HepG2 (cell line): ENCODE data around the gene TECRL. TPM values are rescaled to one million over a fixed set of nuclear protein-coding genes. Genes with fewer than 3 reads are reported as not detected.

Source experiments
- ATAC-seq: fragments of 200-7000 bp; cut with Tn5 transposase; 3 replicates; pipeline ENCODE4 v1.9.1; 2020; ENCODE audit warnings: mild to moderate bottlenecking, moderate library complexity
- BruUV-seq: library from RNA; stranded (reverse); fragments of 400-500 nt; replicated peaks from 2 replicates; lab custom pipeline; 2021; lab: Mats Ljungman, UMichigan
- CTCF ChIA-PET: fragments of 300-600 bp; formaldehyde crosslinking; extraction: SDS; loops from one replicate; lab custom pipeline; 2021; ENCODE audit warnings: low total read pairs, inconsistent platforms, low intra/inter-chr PET ratio; lab: Yijun Ruan, JAX
- POLR2A ChIA-PET: fragments of 350-600 bp; sonication (Branson Sonifier 250); formaldehyde crosslinking; loops from one replicate; lab custom pipeline; 2020; ENCODE audit warnings: antibody characterized with exemption, inconsistent platforms; lab: Yijun Ruan, JAX
- DNase-seq: peaks from one replicate; pipeline ENCODE4 v3.0.0-alpha.2; 2015; ENCODE audit warnings: low spot score
- FAIRE-seq: peaks from 3 replicates; lab custom pipeline; 2011; peaks lifted over from hg19 to GRCh38; lab: Jason Lieb, UNC
- H2AFZ ChIP-seq: one replicate; pipeline ENCODE4 v1.6.1; 2011; ENCODE audit warnings: low read length, inconsistent platforms
- H3K27ac ChIP-seq: fragments of 300-600 bp; 3 replicates; pipeline ENCODE4 v1.8.0; 2011; ENCODE audit warnings: mixed run types, mild to moderate bottlenecking, mixed read lengths, low read length, inconsistent platforms; ENCODE audit not compliant: insufficient read depth; ENCODE audit errors: extremely low read length
- H3K27me3 ChIP-seq, 2 experiments: fragments of 200-600 bp in 1 of 2; 2 replicates in 1 of 2; 3 replicates in 1 of 2; pipeline versions ENCODE4 v1.6.0 to v1.8.0; 2011; ENCODE audit warnings: low read length in 2 of 2, mild to moderate bottlenecking in 2 of 2, moderate library complexity in 2 of 2, inconsistent platforms in 1 of 2; ENCODE audit not compliant: insufficient read depth in 2 of 2, control insufficient read depth in 1 of 2
- H3K36me3 ChIP-seq, 2 experiments: fragments of 200-600 bp in 1 of 2; replicated peaks in 1 of 2; 2 replicates in 1 of 2; 3 replicates in 1 of 2; pipeline versions ENCODE4 v1.5.1 to v1.8.0; 2011; ENCODE audit warnings: low read length in 2 of 2, inconsistent platforms in 1 of 2; ENCODE audit not compliant: insufficient read depth in 2 of 2, control insufficient read depth in 1 of 2
- H3K4me1 ChIP-seq: 2 replicates; pipeline ENCODE4 v1.5.1; 2012; ENCODE audit warnings: low read length, inconsistent platforms; ENCODE audit not compliant: insufficient read depth
- H3K4me2 ChIP-seq: 2 replicates; pipeline ENCODE4 v1.6.0; 2011; ENCODE audit warnings: low read depth, low read length, inconsistent platforms
- H3K4me3 ChIP-seq, 3 experiments: fragments of 200-600 bp in 1 of 3; sonication (generic), shearing (Covaris generic) in 1 of 3; replicated peaks in 1 of 3; 2 replicates each; pipeline ENCODE4 v1.5.1; 2011 to 2016; ENCODE audit warnings: low read length in 3 of 3, inconsistent platforms in 2 of 3, low read depth in 2 of 3, mild to moderate bottlenecking in 2 of 3, control low read depth in 1 of 3, mixed read lengths in 1 of 3; ENCODE audit not compliant: insufficient read depth in 1 of 3
- H3K79me2 ChIP-seq: one replicate; pipeline ENCODE4 v1.6.1; 2011; ENCODE audit warnings: low read length, inconsistent platforms; ENCODE audit not compliant: insufficient read depth
- H3K9ac ChIP-seq: 2 replicates; pipeline ENCODE4 v1.6.0; 2011; ENCODE audit warnings: mild to moderate bottlenecking, low read depth, low read length, inconsistent platforms; ENCODE audit not compliant: insufficient read depth
- H3K9me3 ChIP-seq: 2 replicates; pipeline ENCODE4 v1.5.1; 2012; ENCODE audit warnings: mild to moderate bottlenecking, low read length
- H4K20me1 ChIP-seq: 2 replicates; pipeline ENCODE4 v1.6.0; 2011; ENCODE audit warnings: inconsistent platforms, mild to moderate bottlenecking, low read length, moderate library complexity; ENCODE audit not compliant: insufficient read depth
- BCL6 ChIP-seq: IDR thresholded peaks from 2 replicates; pipeline ENCODE4 v1.6.1; 2016; ENCODE audit warnings: missing genetic modification reagents, missing compliant biosample characterization
- SALL1 ChIP-seq: sonication (generic); formaldehyde crosslinking; IDR thresholded peaks from 2 replicates; pipeline ENCODE4 v1.8.0; 2022; ENCODE audit warnings: mild to moderate bottlenecking, missing genetic modification reagents
- ZMYM2 ChIP-seq: sonication (generic); formaldehyde crosslinking; IDR thresholded peaks from 2 replicates; pipeline ENCODE4 v1.8.0; 2022; ENCODE audit warnings: mild to moderate bottlenecking, missing genetic modification reagents
- ZNF589 ChIP-seq: sonication (generic); formaldehyde crosslinking; conservative IDR thresholded peaks from 2 replicates; pipeline ENCODE4 v1.8.0; 2022; ENCODE audit warnings: mild to moderate bottlenecking, moderate library complexity, missing genetic modification reagents
- ZNF761 ChIP-seq: sonication (generic); formaldehyde crosslinking; conservative IDR thresholded peaks from 2 replicates; pipeline ENCODE4 v1.4.0; 2020; ENCODE audit warnings: mild to moderate bottlenecking, missing genetic modification reagents
- WGBS: methylation state at CpG from one replicate; pipeline ENCODE4 v1.1.6; 2017; ENCODE audit warnings: low lambda C conversion rate; 5-methylcytosine and 5-hydroxymethylcytosine counted together
- in situ Hi-C: cut with HindIII; loops from 2 replicates; pipeline ENCODE4 v1.10.0; 2017; ENCODE audit warnings: low pct_unique_long_range_greater_than_20kb; ENCODE audit not compliant: extremely low pct_ligation_motif_present
- intact Hi-C: fragments of 100-400 bp; cut with micrococcal nuclease; formaldehyde crosslinking; loops from one replicate; pipeline ENCODE4 v1.10.0; 2022; ENCODE audit not compliant: unreplicated experiment
- polyA plus RNA-seq, 8 experiments: library from polyadenylated mRNA; depleted of rRNA in 3 of 8; stranded (reverse) in 7 of 8; unstranded in 1 of 8; fragments of >200 nt; fragmentation: Illumina TruSeq in 4 of 8; extraction: Trizol in 4 of 8; gene quantifications; 2 replicates each; pipeline versions ENCODE4 v1.2.1 to v1.2.3, GENCODE V29; 2011 to 2016; ENCODE audit warnings: low read depth in 4 of 8, missing spikeins in 1 of 8, mixed read lengths in 1 of 8; ENCODE audit not compliant: insufficient read depth in 1 of 8
- total RNA-seq, 5 experiments: library from RNA; depleted of rRNA; stranded (reverse); fragments of >200 nt; fragmentation: Illumina TruSeq; extraction: Trizol; gene quantifications; 2 replicates each; pipeline ENCODE4 v1.2.3, GENCODE V29; 2016; ENCODE audit warnings: low read depth in 1 of 5
- TF ChIP-seq, protein P1 (sequence below): IDR thresholded peaks from 2 replicates; pipeline ENCODE4 v1.6.1; 2016; ENCODE audit warnings: low read depth, missing genetic modification reagents, missing compliant biosample characterization

TECRL gene
- total and polyA plus RNA-seq, 2 of the 13 experiments (the other 11 are each of a cell fraction or from before 2014, with no cell fraction given) = not detected

DNA sequence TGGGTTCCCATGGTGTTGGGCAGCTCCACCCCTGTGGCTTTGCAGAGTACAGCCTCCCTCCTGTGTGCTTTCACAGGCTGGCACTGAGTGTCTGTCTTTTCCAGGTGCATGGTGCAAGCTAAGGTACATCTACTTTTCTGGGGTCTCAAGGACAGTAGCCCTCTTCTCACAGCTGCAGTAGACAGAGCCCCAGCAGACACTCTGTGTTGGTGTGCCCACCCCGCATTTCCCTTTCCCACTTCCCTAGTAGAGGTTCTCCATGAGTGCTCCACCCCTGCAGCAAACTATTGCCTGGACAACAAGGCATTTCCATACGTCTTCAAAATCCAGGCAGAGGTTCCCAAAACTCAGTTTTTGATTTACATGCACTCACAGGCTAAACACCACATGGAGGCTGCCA, 143.0 kb downstream of the TECRL start:
- H3K4me2 ChIP-seq = no peak overlapping the region
- POLR2A ChIA-PET = no interaction called here
- WGBS = 25% methylated on average over 2 of the region's 2 CpGs
- H3K36me3 ChIP-seq = no peaks in the 10 kb centered on the region
- in situ Hi-C loops (no loop called here), intact Hi-C loops (no loop called here)
- no TSS peak for BruUV-seq
- H3K79me2 ChIP-seq = no peaks in the 10 kb centered on the region
- H3K27me3 ChIP-seq = no peaks in the 10 kb centered on the region
- H3K4me1 ChIP-seq = no peaks in the 10 kb centered on the region
- no peak overlapping the region for H2AFZ ChIP-seq
- no peaks in the 10 kb centered on the region; the same call in 1 of the 2 replicates for H3K9me3 ChIP-seq
- CTCF ChIA-PET = no interaction called here
- TF ChIP-seq ZNF589 (CRISPR knock-in tag) = no peak
- TF ChIP-seq ZNF761 (CRISPR knock-in tag) = no peak
- TF ChIP-seq SALL1 (CRISPR knock-in tag) = no peak
- H3K27ac ChIP-seq = no peak overlapping the region
- H4K20me1 ChIP-seq = no peaks in the 10 kb centered on the region
- no peak for ATAC-seq
- H3K4me3 ChIP-seq = no peak overlapping the region
- no peak for DNase-seq
- no peak overlapping the region for H3K9ac ChIP-seq
- FAIRE-seq = no peak

DNA sequence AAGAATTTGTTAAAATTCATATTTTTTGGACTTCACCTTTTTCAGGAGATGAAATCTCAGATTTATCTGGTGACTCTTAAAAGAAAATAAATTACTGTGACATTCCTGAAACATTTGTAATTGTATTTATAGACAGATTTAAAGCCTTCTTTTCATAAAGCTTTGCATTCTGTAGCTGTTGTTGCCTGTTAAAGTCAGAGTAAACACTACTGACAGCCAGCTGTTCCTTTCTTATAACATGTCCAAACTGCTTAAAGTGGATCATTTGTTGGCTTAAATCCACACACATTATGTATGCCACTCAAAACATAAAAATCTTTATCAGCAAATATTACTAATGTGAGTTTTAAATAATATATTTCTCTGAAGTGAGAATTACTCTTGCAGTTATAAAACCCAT, 157.5 kb downstream of the TECRL start:
- BruUV-seq = no TSS peak
- Histone ChIP-seq H3K27me3 (no peaks in the 10 kb centered on the region), H3K27ac (no peak overlapping the region), H3K4me1 (no peaks in the 10 kb centered on the region), H2AFZ (no peak overlapping the region), H3K9ac (no peak overlapping the region), H3K9me3 (0 out of 2 replicates have a peak, but pooled peaks cover 7% of the 10 kb centered on the region), H4K20me1 (no peaks in the 10 kb centered on the region), H3K4me2 (no peak overlapping the region), H3K79me2 (no peaks in the 10 kb centered on the region), H3K36me3 (no peaks in the 10 kb centered on the region), H3K4me3 (no peak overlapping the region)
- POLR2A ChIA-PET = no interaction called here
- ATAC-seq (no peak), DNase-seq (no peak), FAIRE-seq (no peak)
- CTCF ChIA-PET = no interaction called here
- intact Hi-C loops (no loop called here), in situ Hi-C loops (no loop called here)
- no peak for TF ChIP-seq BCL6 (CRISPR knock-in tag)
- no peak for TF ChIP-seq ZMYM2
- TF ChIP-seq, protein P1, sequence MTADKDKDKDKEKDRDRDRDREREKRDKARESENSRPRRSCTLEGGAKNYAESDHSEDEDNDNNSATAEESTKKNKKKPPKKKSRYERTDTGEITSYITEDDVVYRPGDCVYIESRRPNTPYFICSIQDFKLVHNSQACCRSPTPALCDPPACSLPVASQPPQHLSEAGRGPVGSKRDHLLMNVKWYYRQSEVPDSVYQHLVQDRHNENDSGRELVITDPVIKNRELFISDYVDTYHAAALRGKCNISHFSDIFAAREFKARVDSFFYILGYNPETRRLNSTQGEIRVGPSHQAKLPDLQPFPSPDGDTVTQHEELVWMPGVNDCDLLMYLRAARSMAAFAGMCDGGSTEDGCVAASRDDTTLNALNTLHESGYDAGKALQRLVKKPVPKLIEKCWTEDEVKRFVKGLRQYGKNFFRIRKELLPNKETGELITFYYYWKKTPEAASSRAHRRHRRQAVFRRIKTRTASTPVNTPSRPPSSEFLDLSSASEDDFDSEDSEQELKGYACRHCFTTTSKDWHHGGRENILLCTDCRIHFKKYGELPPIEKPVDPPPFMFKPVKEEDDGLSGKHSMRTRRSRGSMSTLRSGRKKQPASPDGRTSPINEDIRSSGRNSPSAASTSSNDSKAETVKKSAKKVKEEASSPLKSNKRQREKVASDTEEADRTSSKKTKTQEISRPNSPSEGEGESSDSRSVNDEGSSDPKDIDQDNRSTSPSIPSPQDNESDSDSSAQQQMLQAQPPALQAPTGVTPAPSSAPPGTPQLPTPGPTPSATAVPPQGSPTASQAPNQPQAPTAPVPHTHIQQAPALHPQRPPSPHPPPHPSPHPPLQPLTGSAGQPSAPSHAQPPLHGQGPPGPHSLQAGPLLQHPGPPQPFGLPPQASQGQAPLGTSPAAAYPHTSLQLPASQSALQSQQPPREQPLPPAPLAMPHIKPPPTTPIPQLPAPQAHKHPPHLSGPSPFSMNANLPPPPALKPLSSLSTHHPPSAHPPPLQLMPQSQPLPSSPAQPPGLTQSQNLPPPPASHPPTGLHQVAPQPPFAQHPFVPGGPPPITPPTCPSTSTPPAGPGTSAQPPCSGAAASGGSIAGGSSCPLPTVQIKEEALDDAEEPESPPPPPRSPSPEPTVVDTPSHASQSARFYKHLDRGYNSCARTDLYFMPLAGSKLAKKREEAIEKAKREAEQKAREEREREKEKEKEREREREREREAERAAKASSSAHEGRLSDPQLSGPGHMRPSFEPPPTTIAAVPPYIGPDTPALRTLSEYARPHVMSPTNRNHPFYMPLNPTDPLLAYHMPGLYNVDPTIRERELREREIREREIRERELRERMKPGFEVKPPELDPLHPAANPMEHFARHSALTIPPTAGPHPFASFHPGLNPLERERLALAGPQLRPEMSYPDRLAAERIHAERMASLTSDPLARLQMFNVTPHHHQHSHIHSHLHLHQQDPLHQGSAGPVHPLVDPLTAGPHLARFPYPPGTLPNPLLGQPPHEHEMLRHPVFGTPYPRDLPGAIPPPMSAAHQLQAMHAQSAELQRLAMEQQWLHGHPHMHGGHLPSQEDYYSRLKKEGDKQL (CRISPR knock-in tag) = no peak
